Measurements from ENCODE around the gene TMEM121.
"Not testable (repeated sequence)": the region's sequence is repeated elsewhere in the genome, so short reads cannot be mapped to it uniquely, and the experiment has no call there.

Gene TMEM121

GRCh38 chr14:105541218-105541875 is 15.0 kb downstream of the TMEM121 start:
- H3K36me3 ChIP-seq (ENCODE audit: control insufficient read depth, insufficient read depth, low read length): no peaks in the 10 kb centered on the region
- H3K27ac ChIP-seq (ENCODE audit: low read depth, low read length, severe bottlenecking): no peak overlapping the region
- H3K9me3 ChIP-seq (ENCODE audit: control insufficient read depth, low read length): peaks cover 8% of the 10 kb centered on the region
- no peak overlapping the region for H3K4me3 ChIP-seq (ENCODE audit: extremely low read depth, insufficient read depth, low read length, poor library complexity, severe bottlenecking)
- H3K4me1 ChIP-seq (ENCODE audit: control insufficient read depth, insufficient read depth, low read length, poor library complexity, severe bottlenecking): no peaks in the 10 kb centered on the region
- 75 to 86% methylated on average over 13 to 18 of the region's 19 CpGs for WGBS, 2 experiments (ENCODE audit: insufficient coverage in 2 of 2)

GRCh38 chr14:105545676-105546075 is 19.3 kb downstream of the TMEM121 start:
- H3K27ac ChIP-seq (ENCODE audit: low read depth, low read length, severe bottlenecking); H3K4me3 ChIP-seq (ENCODE audit: extremely low read depth, insufficient read depth, low read length, poor library complexity, severe bottlenecking); H3K36me3 ChIP-seq (ENCODE audit: control insufficient read depth, insufficient read depth, low read length); H3K4me1 ChIP-seq (ENCODE audit: control insufficient read depth, insufficient read depth, low read length, poor library complexity, severe bottlenecking): not testable (repeated sequence)
- H3K9me3 ChIP-seq (ENCODE audit: control insufficient read depth, low read length): peaks cover 18% of the 10 kb centered on the region
- WGBS, 2 experiments (ENCODE audit: insufficient coverage in 2 of 2): no CpG with 5 or more reads among the region's 1 CpG

GRCh38 chr14:105546410-105546809 is 20.0 kb downstream of the TMEM121 start:
- H3K9me3 ChIP-seq (ENCODE audit: control insufficient read depth, low read length): peaks cover 22% of the 10 kb centered on the region
- H3K27ac ChIP-seq (ENCODE audit: low read depth, low read length, severe bottlenecking); H3K4me3 ChIP-seq (ENCODE audit: extremely low read depth, insufficient read depth, low read length, poor library complexity, severe bottlenecking); H3K4me1 ChIP-seq (ENCODE audit: control insufficient read depth, insufficient read depth, low read length, poor library complexity, severe bottlenecking); H3K36me3 ChIP-seq (ENCODE audit: control insufficient read depth, insufficient read depth, low read length): not testable (repeated sequence)
- no CpG with 5 or more reads among the region's 20 CpGs for WGBS, 2 experiments (ENCODE audit: insufficient coverage in 2 of 2)

GRCh38 chr14:105547072-105547471 is 20.7 kb downstream of the TMEM121 start:
- not testable (repeated sequence) for H3K4me3 ChIP-seq (ENCODE audit: extremely low read depth, insufficient read depth, low read length, poor library complexity, severe bottlenecking)
- WGBS, 2 experiments (ENCODE audit: insufficient coverage in 2 of 2): 82 to 86% methylated on average over 3 to 4 of the region's 24 CpGs

GRCh38 chr14:105547741-105548169 is 21.4 kb downstream of the TMEM121 start:
- 92 to 94% methylated on average over 27 to 38 of the region's 38 CpGs for WGBS, 2 experiments (ENCODE audit: insufficient coverage in 2 of 2)
- Histone ChIP-seq H3K4me1 (ENCODE audit: control insufficient read depth, insufficient read depth, low read length, poor library complexity, severe bottlenecking) (no peaks in the 10 kb centered on the region), H3K36me3 (ENCODE audit: control insufficient read depth, insufficient read depth, low read length) (no peaks in the 10 kb centered on the region)

More at GRCh38 chr14:105547072-105547471, 20.7 kb downstream of the TMEM121 start:
- H3K4me1 ChIP-seq (ENCODE audit: control insufficient read depth, insufficient read depth, low read length, poor library complexity, severe bottlenecking); H3K36me3 ChIP-seq (ENCODE audit: control insufficient read depth, insufficient read depth, low read length); H3K27ac ChIP-seq (ENCODE audit: low read depth, low read length, severe bottlenecking): not testable (repeated sequence)
- H3K9me3 ChIP-seq (ENCODE audit: control insufficient read depth, low read length): peaks cover 18% of the 10 kb centered on the region

GRCh38 chr14:105549481-105549880 is 23.1 kb downstream of the TMEM121 start:
- Histone ChIP-seq H3K27ac (ENCODE audit: low read depth, low read length, severe bottlenecking) (no peak overlapping the region), H3K4me3 (ENCODE audit: extremely low read depth, insufficient read depth, low read length, poor library complexity, severe bottlenecking) (no peak overlapping the region), H3K9me3 (ENCODE audit: control insufficient read depth, low read length) (peaks cover 18% of the 10 kb centered on the region), H3K4me1 (ENCODE audit: control insufficient read depth, insufficient read depth, low read length, poor library complexity, severe bottlenecking) (no peaks in the 10 kb centered on the region), H3K36me3 (ENCODE audit: control insufficient read depth, insufficient read depth, low read length) (no peaks in the 10 kb centered on the region)
- WGBS, 2 experiments (ENCODE audit: insufficient coverage in 2 of 2): 87 to 88% methylated on average over 22 to 23 of the region's 23 CpGs

More at GRCh38 chr14:105547741-105548169, 21.4 kb downstream of the TMEM121 start:
- H3K4me3 ChIP-seq (ENCODE audit: extremely low read depth, insufficient read depth, low read length, poor library complexity, severe bottlenecking): no peak overlapping the region
- peaks cover 18% of the 10 kb centered on the region for H3K9me3 ChIP-seq (ENCODE audit: control insufficient read depth, low read length)
- H3K27ac ChIP-seq (ENCODE audit: low read depth, low read length, severe bottlenecking): no peak overlapping the region

- H3K27ac ChIP-seq (ENCODE audit: low read depth, low read length, severe bottlenecking): no peak overlapping the region
- H3K36me3 ChIP-seq (ENCODE audit: control insufficient read depth, insufficient read depth, low read length): no peaks in the 10 kb centered on the region
- WGBS, 2 experiments (ENCODE audit: insufficient coverage in 2 of 2): 71 to 86% methylated on average over 5 to 6 of the region's 6 CpGs
- H3K4me1 ChIP-seq (ENCODE audit: control insufficient read depth, insufficient read depth, low read length, poor library complexity, severe bottlenecking): no peaks in the 10 kb centered on the region
- peaks cover 17% of the 10 kb centered on the region for H3K9me3 ChIP-seq (ENCODE audit: control insufficient read depth, low read length)
- no peak overlapping the region for H3K4me3 ChIP-seq (ENCODE audit: extremely low read depth, insufficient read depth, low read length, poor library complexity, severe bottlenecking)
These were observed 27.6 kb downstream of the TMEM121 start for GRCh38 chr14:105554022-105554421.

- 75 to 78% methylated on average over 3 of the region's 5 CpGs for WGBS, 2 experiments (ENCODE audit: insufficient coverage in 2 of 2)
- Histone ChIP-seq H3K4me3 (ENCODE audit: extremely low read depth, insufficient read depth, low read length, poor library complexity, severe bottlenecking) (no peak overlapping the region), H3K9me3 (ENCODE audit: control insufficient read depth, low read length) (peaks cover 12% of the 10 kb centered on the region), H3K36me3 (ENCODE audit: control insufficient read depth, insufficient read depth, low read length) (no peaks in the 10 kb centered on the region), H3K4me1 (ENCODE audit: control insufficient read depth, insufficient read depth, low read length, poor library complexity, severe bottlenecking) (no peaks in the 10 kb centered on the region), H3K27ac (ENCODE audit: low read depth, low read length, severe bottlenecking) (no peak overlapping the region)
These were observed 28.1 kb downstream of the TMEM121 start for GRCh38 chr14:105554523-105554922.

- H3K4me3 ChIP-seq (ENCODE audit: extremely low read depth, insufficient read depth, low read length, poor library complexity, severe bottlenecking); H3K9me3 ChIP-seq (ENCODE audit: control insufficient read depth, low read length); H3K27ac ChIP-seq (ENCODE audit: low read depth, low read length, severe bottlenecking); H3K4me1 ChIP-seq (ENCODE audit: control insufficient read depth, insufficient read depth, low read length, poor library complexity, severe bottlenecking); H3K36me3 ChIP-seq (ENCODE audit: control insufficient read depth, insufficient read depth, low read length): not testable (repeated sequence)
- 95 to 96% methylated on average over 7 to 15 of the region's 19 CpGs for WGBS, 2 experiments (ENCODE audit: insufficient coverage in 2 of 2)
These were observed 31.3 kb downstream of the TMEM121 start for GRCh38 chr14:105557671-105558070.

- not testable (repeated sequence) for H3K9me3 ChIP-seq (ENCODE audit: control insufficient read depth, low read length); H3K4me3 ChIP-seq (ENCODE audit: extremely low read depth, insufficient read depth, low read length, poor library complexity, severe bottlenecking)
- 79 to 86% methylated on average over 4 to 5 of the region's 28 CpGs for WGBS, 2 experiments (ENCODE audit: insufficient coverage in 2 of 2)
These were observed 32.2 kb downstream of the TMEM121 start for GRCh38 chr14:105558449-105559154.

More at GRCh38 chr14:105558449-105559154, 32.2 kb downstream of the TMEM121 start:
- not testable (repeated sequence) for H3K27ac ChIP-seq (ENCODE audit: low read depth, low read length, severe bottlenecking); H3K36me3 ChIP-seq (ENCODE audit: control insufficient read depth, insufficient read depth, low read length); H3K4me1 ChIP-seq (ENCODE audit: control insufficient read depth, insufficient read depth, low read length, poor library complexity, severe bottlenecking)
